GM12878 (cell line): ENCODE measurements around the gene KIAA0319L. TPM values are rescaled to one million over a fixed set of nuclear protein-coding genes. Genes with fewer than 3 reads are reported as not detected.

ENCODE experiments used
- ATF3 ChIP-seq: IDR thresholded peaks from 2 replicates; pipeline ENCODE4 v1.6.1; 2011; ENCODE audit warnings: low read depth, mild to moderate bottlenecking, low read length, moderate library complexity, borderline replicate concordance; ENCODE audit errors: extremely low read depth
- CEBPB ChIP-seq, 2 experiments: fragments of 150-350 bp in 1 of 2; IDR thresholded peaks; 2 replicates each; pipeline ENCODE4 v1.6.1; 2012 to 2014; ENCODE audit warnings: low read depth in 2 of 2, low read length in 2 of 2, borderline replicate concordance in 1 of 2, inconsistent platforms in 1 of 2
- CHD1 ChIP-seq: IDR thresholded peaks from 2 replicates; pipeline ENCODE4 v1.6.1; 2012; ENCODE audit warnings: low read depth, low read length, improper control_type of control experiment
- CHD2 ChIP-seq: IDR thresholded peaks from 2 replicates; pipeline ENCODE4 v1.6.1; 2011; ENCODE audit warnings: low read depth, low read length, improper control_type of control experiment, borderline replicate concordance
- ESRRA ChIP-seq: IDR thresholded peaks from 2 replicates; pipeline ENCODE4 v1.6.1; 2012; ENCODE audit warnings: mild to moderate bottlenecking, low read length, improper control_type of control experiment
- IKZF1 ChIP-seq: fragments of 450-650 bp; conservative IDR thresholded peaks from 2 replicates; pipeline ENCODE4 v1.6.1; 2017; ENCODE audit warnings: antibody characterized with exemption, mild to moderate bottlenecking
- KDM1A ChIP-seq: fragments of 200-600 bp; sonication (generic); IDR thresholded peaks from 2 replicates; pipeline ENCODE4 v1.6.1; 2016; ENCODE audit warnings: borderline replicate concordance
- KLF5 ChIP-seq: fragments of 450-650 bp; IDR thresholded peaks from 2 replicates; pipeline ENCODE4 v1.6.1; 2014; ENCODE audit warnings: mild to moderate bottlenecking; ENCODE audit not compliant: partially characterized antibody
- MEF2A ChIP-seq: IDR thresholded peaks from 2 replicates; pipeline ENCODE4 v1.6.1; 2011; ENCODE audit warnings: low read depth, mild to moderate bottlenecking, low read length, moderate library complexity; ENCODE audit not compliant: insufficient read depth
- MTA2 ChIP-seq: fragments of 450-650 bp; IDR thresholded peaks from 2 replicates; pipeline ENCODE4 v1.6.1; 2016; ENCODE audit warnings: low read depth, mild to moderate bottlenecking, moderate library complexity
- MXI1 ChIP-seq: fragments of 150-350 bp; IDR thresholded peaks from 2 replicates; pipeline ENCODE4 v1.6.1; 2011; ENCODE audit warnings: low read depth, mild to moderate bottlenecking, inconsistent platforms, low read length, improper control_type of control experiment
- NBN ChIP-seq: fragments of 450-650 bp; IDR thresholded peaks from 2 replicates; pipeline ENCODE4 v1.6.1; 2016
- NFIC ChIP-seq: IDR thresholded peaks from 2 replicates; pipeline ENCODE4 v1.6.1; 2012; ENCODE audit warnings: low read depth, mild to moderate bottlenecking, inconsistent platforms, low read length, moderate library complexity
- NR2C1 ChIP-seq: fragments of 450-650 bp; IDR thresholded peaks from 2 replicates; pipeline ENCODE4 v1.6.1; 2017; ENCODE audit warnings: antibody characterized with exemption, mild to moderate bottlenecking, moderate library complexity
- PAX5 ChIP-seq: IDR thresholded peaks from 2 replicates; pipeline ENCODE4 v1.6.1; 2011; ENCODE audit warnings: low read depth, low read length, borderline replicate concordance
- POLR2A ChIP-seq: IDR thresholded peaks from 2 replicates; pipeline ENCODE4 v1.6.1; 2011; ENCODE audit warnings: low read depth, mild to moderate bottlenecking, low read length
- POU2F2 ChIP-seq: IDR thresholded peaks from 3 replicates; pipeline ENCODE4 v1.6.1; 2011; ENCODE audit warnings: low read depth, mild to moderate bottlenecking, low read length, borderline replicate concordance
- RFX5 ChIP-seq: IDR thresholded peaks from 2 replicates; pipeline ENCODE4 v1.6.1; 2011; ENCODE audit warnings: low read depth, low read length, improper control_type of control experiment
- SIX5 ChIP-seq: IDR thresholded peaks from 2 replicates; pipeline ENCODE4 v1.6.1; 2011; ENCODE audit warnings: mild to moderate bottlenecking, low read depth, low read length, moderate library complexity; ENCODE audit not compliant: severe bottlenecking
- SMAD1 ChIP-seq: fragments of 450-650 bp; IDR thresholded peaks from 2 replicates; pipeline ENCODE4 v1.6.1; 2018; ENCODE audit warnings: mild to moderate bottlenecking, low read depth; ENCODE audit not compliant: partially characterized antibody
- SMAD5 ChIP-seq: IDR thresholded peaks from 2 replicates; pipeline ENCODE4 v1.6.1; 2016; ENCODE audit warnings: antibody characterized with exemption, low read depth
- SPI1 ChIP-seq: IDR thresholded peaks from 2 replicates; pipeline ENCODE4 v1.6.1; 2011; ENCODE audit warnings: low read depth, mild to moderate bottlenecking, low read length, moderate library complexity, borderline replicate concordance; ENCODE audit not compliant: insufficient read depth
- SREBF2 ChIP-seq: IDR thresholded peaks from 2 replicates; pipeline ENCODE4 v1.6.1; 2012; ENCODE audit warnings: mild to moderate bottlenecking, low read length
- WRNIP1 ChIP-seq: IDR thresholded peaks from 2 replicates; pipeline ENCODE4 v1.6.1; 2011; ENCODE audit warnings: low read depth, low read length, improper control_type of control experiment, borderline replicate concordance
- polyA plus RNA-seq, 11 experiments: library from polyadenylated mRNA; depleted of rRNA in 4 of 11; unstranded in 6 of 11; stranded (reverse) in 5 of 11; fragments of >200 nt; fragmentation: Nextera tagmentation in 4 of 11; fragmentation: Illumina TruSeq in 1 of 11; extraction: Ambion mirVana in 4 of 11; extraction: Trizol in 1 of 11; gene quantifications; 1 replicate in 1 of 11; 2 replicates in 10 of 11; pipeline versions ENCODE4 v1.2.1 to v1.2.3, GENCODE V29; 2011 to 2016; ENCODE audit warnings: inconsistent platforms in 2 of 11, missing spikeins in 2 of 11, low read depth in 1 of 11
- total RNA-seq, 4 experiments: library from RNA; depleted of rRNA in 3 of 4; stranded (reverse); fragments of >200 nt in 3 of 4; fragmentation: Illumina TruSeq in 1 of 4; extraction: Trizol in 1 of 4; gene quantifications; 2 replicates each; pipeline versions ENCODE4 v1.2.1 to v1.2.3, GENCODE V29; 2013 to 2021
- TF ChIP-seq, protein P1 (sequence below): fragments of 450-650 bp; IDR thresholded peaks from 2 replicates; pipeline ENCODE4 v1.6.1; 2017; ENCODE audit warnings: mild to moderate bottlenecking
- TF ChIP-seq, protein P2 (sequence below): IDR thresholded peaks from 2 replicates; pipeline ENCODE4 v1.6.1; 2011; ENCODE audit warnings: borderline replicate concordance, low read depth, mild to moderate bottlenecking, moderate library complexity, low read length; ENCODE audit not compliant: insufficient read depth, poor library complexity, severe bottlenecking
- TF ChIP-seq, protein P3 (sequence below): IDR thresholded peaks from 2 replicates; pipeline ENCODE4 v1.6.1; 2011; ENCODE audit warnings: low read depth, low read length, improper control_type of control experiment, borderline replicate concordance

Gene KIAA0319L
- total and polyA plus RNA-seq, 10 of the 15 experiments (the other 5 are each of a cell fraction or from before 2014, with no cell fraction given), result 2.6 to 57.8 (median 25.4) TPM

GRCh38 chr1:35557611-35558373 is 589 bp upstream of the KIAA0319L start, which contains the start of gene NCDN (continued):
- TF ChIP-seq KDM1A, result no peak
- peak; percentile 55; the same call in 1 of the 2 replicates for TF ChIP-seq MEF2A
- peak; percentile 96 for TF ChIP-seq MTA2
- peak; percentile 87; the same call in 1 of the 2 replicates for TF ChIP-seq CHD1
- TF ChIP-seq CEBPB (IDR thresholded peaks at IDR 0.05; ENCODE audit: borderline replicate concordance in 1 of 2, low read depth in 2 of 2, low read length in 2 of 2), result no peak
- peak; percentile 99 for TF ChIP-seq IKZF1
- TF ChIP-seq KLF5, result peak; percentile 84
- peak; percentile 98 for TF ChIP-seq NR2C1
- no peak for TF ChIP-seq SMAD1
- TF ChIP-seq, protein P1, sequence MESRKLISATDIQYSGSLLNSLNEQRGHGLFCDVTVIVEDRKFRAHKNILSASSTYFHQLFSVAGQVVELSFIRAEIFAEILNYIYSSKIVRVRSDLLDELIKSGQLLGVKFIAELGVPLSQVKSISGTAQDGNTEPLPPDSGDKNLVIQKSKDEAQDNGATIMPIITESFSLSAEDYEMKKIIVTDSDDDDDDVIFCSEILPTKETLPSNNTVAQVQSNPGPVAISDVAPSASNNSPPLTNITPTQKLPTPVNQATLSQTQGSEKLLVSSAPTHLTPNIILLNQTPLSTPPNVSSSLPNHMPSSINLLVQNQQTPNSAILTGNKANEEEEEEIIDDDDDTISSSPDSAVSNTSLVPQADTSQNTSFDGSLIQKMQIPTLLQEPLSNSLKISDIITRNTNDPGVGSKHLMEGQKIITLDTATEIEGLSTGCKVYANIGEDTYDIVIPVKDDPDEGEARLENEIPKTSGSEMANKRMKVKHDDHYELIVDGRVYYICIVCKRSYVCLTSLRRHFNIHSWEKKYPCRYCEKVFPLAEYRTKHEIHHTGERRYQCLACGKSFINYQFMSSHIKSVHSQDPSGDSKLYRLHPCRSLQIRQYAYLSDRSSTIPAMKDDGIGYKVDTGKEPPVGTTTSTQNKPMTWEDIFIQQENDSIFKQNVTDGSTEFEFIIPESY, result no peak
- peak; percentile 95 for TF ChIP-seq SIX5
- TF ChIP-seq MXI1, result peak; percentile 73; the same call in 1 of the 2 replicates
- no peak for TF ChIP-seq RFX5
- TF ChIP-seq ESRRA, result 0 out of 2 replicates have a peak, but pooled peaks have one; percentile 52
- no peak for TF ChIP-seq SREBF2
- no peak for TF ChIP-seq SPI1
- peak; percentile 50; the same call in 1 of the 2 replicates for TF ChIP-seq NFIC
- peak; percentile 84 for TF ChIP-seq PAX5
- peak; percentile 97 for TF ChIP-seq CHD2
- TF ChIP-seq, protein P2, sequence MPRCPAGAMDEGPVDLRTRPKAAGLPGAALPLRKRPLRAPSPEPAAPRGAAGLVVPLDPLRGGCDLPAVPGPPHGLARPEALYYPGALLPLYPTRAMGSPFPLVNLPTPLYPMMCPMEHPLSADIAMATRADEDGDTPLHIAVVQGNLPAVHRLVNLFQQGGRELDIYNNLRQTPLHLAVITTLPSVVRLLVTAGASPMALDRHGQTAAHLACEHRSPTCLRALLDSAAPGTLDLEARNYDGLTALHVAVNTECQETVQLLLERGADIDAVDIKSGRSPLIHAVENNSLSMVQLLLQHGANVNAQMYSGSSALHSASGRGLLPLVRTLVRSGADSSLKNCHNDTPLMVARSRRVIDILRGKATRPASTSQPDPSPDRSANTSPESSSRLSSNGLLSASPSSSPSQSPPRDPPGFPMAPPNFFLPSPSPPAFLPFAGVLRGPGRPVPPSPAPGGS, result no peak
- peak; percentile 54; the same call in 1 of the 2 replicates for TF ChIP-seq SMAD5
- TF ChIP-seq, protein P3, sequence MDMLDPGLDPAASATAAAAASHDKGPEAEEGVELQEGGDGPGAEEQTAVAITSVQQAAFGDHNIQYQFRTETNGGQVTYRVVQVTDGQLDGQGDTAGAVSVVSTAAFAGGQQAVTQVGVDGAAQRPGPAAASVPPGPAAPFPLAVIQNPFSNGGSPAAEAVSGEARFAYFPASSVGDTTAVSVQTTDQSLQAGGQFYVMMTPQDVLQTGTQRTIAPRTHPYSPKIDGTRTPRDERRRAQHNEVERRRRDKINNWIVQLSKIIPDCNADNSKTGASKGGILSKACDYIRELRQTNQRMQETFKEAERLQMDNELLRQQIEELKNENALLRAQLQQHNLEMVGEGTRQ, result no peak
- TF ChIP-seq NBN, result peak; percentile 97
- peak; percentile 93 for TF ChIP-seq POLR2A
- TF ChIP-seq POU2F2, result peak; percentile 29; the same call in 1 of the 3 replicates
- TF ChIP-seq ATF3, result no peak
- TF ChIP-seq WRNIP1, result no peak
